GM23338 (cell line): Measurements from ENCODE around the gene PRSS27. TPM values are rescaled to one million over a fixed set of nuclear protein-coding genes. Genes with fewer than 3 reads are reported as not detected.

Source experiments
- ATAC-seq: fragments of 200-7000 bp; cut with Tn5 transposase; 3 replicates; pipeline ENCODE4 v1.9.1; 2020
- DNase-seq: peaks from one replicate; pipeline ENCODE4 v3.0.0-alpha.2; 2015; ENCODE audit warnings: low spot score
- H2AFZ ChIP-seq: fragments of 200-600 bp; sonication (generic); 2 replicates; pipeline ENCODE4 v1.8.0; 2016; ENCODE audit warnings: antibody characterized with exemption, mild to moderate bottlenecking, moderate library complexity
- H3F3A ChIP-seq: fragments of 200-600 bp; sonication (generic); replicated peaks from 2 replicates; pipeline ENCODE4 v1.8.0; 2017; ENCODE audit warnings: antibody characterized with exemption, mixed run types, low read depth
- H3K27ac ChIP-seq: fragments of 200-600 bp; sonication (generic); 2 replicates; pipeline ENCODE4 v1.6.1; 2016; ENCODE audit warnings: low read depth
- H3K27me3 ChIP-seq: fragments of 200-600 bp; sonication (generic); 2 replicates; pipeline ENCODE4 v1.8.0; 2016; ENCODE audit warnings: mild to moderate bottlenecking, mixed run types, moderate library complexity; ENCODE audit not compliant: insufficient read depth
- H3K36me3 ChIP-seq: fragments of 200-600 bp; sonication (generic); 2 replicates; pipeline ENCODE4 v1.8.0; 2016; ENCODE audit warnings: mild to moderate bottlenecking; ENCODE audit not compliant: insufficient read depth
- H3K4me1 ChIP-seq: fragments of 200-600 bp; sonication (generic); 2 replicates; pipeline ENCODE4 v1.8.0; 2016; ENCODE audit warnings: mild to moderate bottlenecking, moderate library complexity; ENCODE audit not compliant: insufficient read depth
- H3K4me2 ChIP-seq: fragments of 200-600 bp; sonication (generic); 2 replicates; pipeline ENCODE4 v1.7.1; 2017; ENCODE audit warnings: mixed run types
- H3K4me3 ChIP-seq: fragments of 200-600 bp; sonication (generic); 2 replicates; pipeline ENCODE4 v1.6.1; 2016; ENCODE audit warnings: mixed run types
- H3K79me2 ChIP-seq: fragments of 200-600 bp; sonication (generic); replicated peaks from 2 replicates; pipeline ENCODE4 v1.8.0; 2017; ENCODE audit warnings: mild to moderate bottlenecking; ENCODE audit not compliant: insufficient read depth
- H3K9me2 ChIP-seq: fragments of 200-600 bp; sonication (generic); 2 replicates; pipeline ENCODE4 v1.8.0; 2017; ENCODE audit not compliant: insufficient read depth
- H4K20me1 ChIP-seq: fragments of 200-600 bp; sonication (generic); replicated peaks from 2 replicates; pipeline ENCODE4 v1.8.0; 2017; ENCODE audit warnings: mild to moderate bottlenecking; ENCODE audit not compliant: insufficient read depth
- H3K27ac Mint-ChIP-seq: 2 replicates; pipeline ENCODE4 v1.8.0; 2020; ENCODE audit warnings: inconsistent platforms, mild to moderate bottlenecking, moderate library complexity, mixed read lengths
- H3K27me3 Mint-ChIP-seq: 3 replicates; pipeline ENCODE4 v1.8.0; 2022; ENCODE audit warnings: low read depth, mild to moderate bottlenecking, moderate library complexity, mixed read lengths, inconsistent platforms; ENCODE audit not compliant: insufficient read depth, poor library complexity
- H3K36me3 Mint-ChIP-seq: 3 replicates; pipeline ENCODE4 v1.8.0; 2021; ENCODE audit warnings: low read depth, mild to moderate bottlenecking, inconsistent platforms, moderate library complexity, mixed read lengths
- H3K4me1 Mint-ChIP-seq: 3 replicates; pipeline ENCODE4 v1.8.0; 2020; ENCODE audit warnings: mild to moderate bottlenecking, inconsistent platforms, mixed read lengths
- H3K4me3 Mint-ChIP-seq: 3 replicates; pipeline ENCODE4 v1.8.0; 2021; ENCODE audit warnings: moderate library complexity, mild to moderate bottlenecking, inconsistent platforms, mixed read lengths
- H3K9me3 Mint-ChIP-seq: 3 replicates; pipeline ENCODE4 v1.8.0; 2020; ENCODE audit warnings: moderate library complexity, mild to moderate bottlenecking, inconsistent platforms, mixed read lengths
- CREB1 ChIP-seq: fragments of 250-450 bp; sonication (Bioruptor Pico); IDR thresholded peaks from 2 replicates; pipeline ENCODE4 v1.5.0; 2020; ENCODE audit warnings: low read depth, mild to moderate bottlenecking, moderate library complexity
- JUNB ChIP-seq: IDR thresholded peaks from one replicate; pipeline ENCODE4 v1.6.1; 2016; ENCODE audit warnings: antibody characterized with exemption; ENCODE audit not compliant: unreplicated experiment
- POLR2AphosphoS5 ChIP-seq: IDR thresholded peaks from 2 replicates; pipeline ENCODE4 v1.6.1; 2016; ENCODE audit warnings: antibody characterized with exemption, low read depth
- STAT1 ChIP-seq: IDR thresholded peaks from one replicate; pipeline ENCODE4 v1.6.1; 2016; ENCODE audit warnings: antibody characterized with exemption; ENCODE audit not compliant: unreplicated experiment
- ZNF114 ChIP-seq: fragments of 250-450 bp; sonication (Bioruptor Pico); IDR thresholded peaks from 2 replicates; pipeline ENCODE4 v1.5.0; 2020; ENCODE audit warnings: mild to moderate bottlenecking, moderate library complexity
- ZNF331 ChIP-seq: fragments of 250-450 bp; sonication (Bioruptor Pico); IDR thresholded peaks from 2 replicates; pipeline ENCODE4 v1.5.0; 2020; ENCODE audit warnings: low read depth, mild to moderate bottlenecking, moderate library complexity
- polyA plus RNA-seq: library from polyadenylated mRNA; unstranded; fragments of >200 nt; fragmentation: Nextera tagmentation; extraction: Ambion mirVana; gene quantifications from 2 replicates; pipeline ENCODE4 v1.2.1, GENCODE V29; 2016
- total RNA-seq: library from RNA; depleted of rRNA; stranded (reverse); fragments of >200 nt; shearing (Covaris generic); gene quantifications from 2 replicates; pipeline ENCODE4 v1.2.3, GENCODE V29; 2014
- TF ChIP-seq, protein P1 (sequence below), 2 experiments: fragments of 200-600 bp in 1 of 2; sonication (generic) in 1 of 2; conservative IDR thresholded peaks; 2 replicates each; pipeline versions ENCODE4 v1.5.1 to v1.6.1; 2016 to 2017; ENCODE audit warnings: antibody characterized with exemption in 2 of 2, low read depth in 2 of 2, mild to moderate bottlenecking in 2 of 2, moderate library complexity in 1 of 2
- TF ChIP-seq, protein P2 (sequence below): IDR thresholded peaks from one replicate; pipeline ENCODE4 v1.6.1; 2018; ENCODE audit warnings: antibody characterized with exemption; ENCODE audit not compliant: unreplicated experiment

Gene PRSS27
- total and polyA plus RNA-seq, 2 experiments from 2014 or later = 0.73 to 1.6 TPM

DNA sequence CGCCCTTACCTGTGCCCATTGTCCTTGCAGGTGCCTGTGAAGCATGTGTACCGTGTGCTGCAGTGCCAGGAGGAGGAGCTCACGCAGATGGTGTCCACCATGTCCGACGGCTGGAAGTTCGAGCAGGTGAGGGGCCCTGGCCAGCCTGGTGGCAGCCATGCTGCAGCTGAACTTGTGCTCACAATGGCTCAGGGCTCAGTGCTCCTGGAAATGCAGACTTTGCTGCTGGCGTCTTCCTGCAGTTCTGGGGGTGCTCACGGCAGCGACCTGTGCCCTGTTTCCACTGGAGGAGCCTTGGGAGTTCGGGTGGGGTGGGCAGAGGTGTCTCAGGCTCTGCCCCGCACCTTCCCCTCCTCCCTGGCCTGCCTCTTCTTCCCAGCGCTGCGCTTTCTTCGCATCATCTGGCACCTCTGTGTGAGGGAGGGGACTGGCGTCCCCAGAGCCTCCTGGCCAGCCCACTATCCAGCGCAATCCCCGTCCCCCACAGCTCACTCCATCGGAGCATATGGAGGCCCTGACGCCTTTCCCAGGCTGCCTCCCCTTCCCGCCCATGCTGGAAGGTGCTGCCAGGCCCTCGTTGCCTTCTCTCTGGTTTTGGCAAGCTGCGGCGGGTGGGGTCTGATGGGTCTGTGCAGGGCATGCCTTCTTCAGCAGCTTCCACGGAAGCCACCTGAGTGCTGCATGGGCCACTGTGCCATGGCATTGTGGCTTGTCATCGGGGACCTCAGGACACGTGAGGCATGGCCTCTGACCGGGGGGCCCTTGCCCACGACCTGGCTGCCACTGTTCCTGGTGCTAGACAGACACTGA lies 20.0 kb downstream of the PRSS27 start:
- Mint-ChIP-seq H3K27ac (no peak overlapping the region), H3K36me3 (peaks cover 8% of the 10 kb centered on the region; the same call in 1 of the 3 replicates), H3K4me1 (no peaks in the 10 kb centered on the region; the same call in 2 of the 3 replicates), H3K9me3 (no peaks in the 10 kb centered on the region; the same call in 2 of the 3 replicates), H3K27me3 (peaks cover 6% of the 10 kb centered on the region), H3K4me3 (no peak overlapping the region)
- Histone ChIP-seq H3K4me2 (no peak overlapping the region), H3K27ac (no peak overlapping the region), H4K20me1 (no peaks in the 10 kb centered on the region), H2AFZ (no peak overlapping the region), H3K4me1 (no peaks in the 10 kb centered on the region), H3K27me3 (no peaks in the 10 kb centered on the region), H3K36me3 (no peaks in the 10 kb centered on the region), H3K79me2 (no peaks in the 10 kb centered on the region), H3F3A (no peaks in the 10 kb centered on the region), H3K9me2 (no peaks in the 10 kb centered on the region), H3K4me3 (no peak overlapping the region)
- DNase-seq (no peak), ATAC-seq (no peak)
- TF ChIP-seq ZNF114 (no peak), STAT1 (no peak), JUNB (no peak), POLR2AphosphoS5 (no peak)

DNA sequence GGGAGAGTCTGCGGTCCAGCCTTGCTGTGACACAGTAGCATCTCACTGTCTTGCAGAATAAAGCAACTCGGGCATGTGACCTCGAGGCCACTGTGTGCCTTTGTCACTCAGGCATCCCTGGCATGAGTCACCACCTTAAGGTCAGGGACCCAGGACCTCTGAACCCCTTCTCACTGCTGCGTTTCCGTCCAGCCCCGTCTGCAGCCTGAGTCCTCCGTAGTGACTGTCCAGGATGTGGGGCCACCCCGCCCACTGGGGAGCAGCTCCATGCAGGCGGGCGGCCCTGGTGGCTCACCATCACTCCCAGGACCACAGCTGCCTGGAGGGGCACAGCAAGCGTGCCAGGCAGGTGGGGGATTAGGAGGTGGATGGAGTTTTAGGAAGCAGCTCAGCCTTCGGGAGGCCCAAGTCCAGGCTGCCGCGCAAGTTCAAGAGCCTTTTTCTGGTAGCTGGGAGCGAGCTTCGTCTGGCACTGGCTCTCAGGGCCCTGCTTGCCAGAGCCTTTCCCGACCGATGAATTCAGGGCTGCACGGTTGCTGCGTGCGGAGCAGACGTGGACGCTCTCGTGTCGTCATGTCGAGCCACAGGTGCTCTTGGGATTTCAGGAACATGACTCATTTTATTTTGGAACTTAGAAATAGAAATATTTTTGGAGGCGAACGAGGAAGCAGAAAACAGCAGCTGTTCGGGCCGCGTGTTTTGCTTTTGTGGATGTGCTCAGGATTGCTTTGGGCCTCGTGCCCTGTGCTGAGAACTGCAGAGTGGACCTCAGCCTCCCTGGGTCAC lies 20.9 kb downstream of the PRSS27 start:
- Histone ChIP-seq H3K27ac (no peak overlapping the region), H3K4me1 (no peaks in the 10 kb centered on the region), H3K4me3 (no peak overlapping the region), H3K36me3 (no peaks in the 10 kb centered on the region), H4K20me1 (no peaks in the 10 kb centered on the region), H3K27me3 (no peaks in the 10 kb centered on the region), H3F3A (no peaks in the 10 kb centered on the region), H3K9me2 (no peaks in the 10 kb centered on the region), H3K79me2 (no peaks in the 10 kb centered on the region), H3K4me2 (no peak overlapping the region), H2AFZ (no peak overlapping the region)
- Mint-ChIP-seq H3K36me3 (peaks cover 8% of the 10 kb centered on the region; the same call in 1 of the 3 replicates), H3K4me3 (no peak overlapping the region), H3K4me1 (no peaks in the 10 kb centered on the region; the same call in 2 of the 3 replicates), H3K9me3 (no peaks in the 10 kb centered on the region; the same call in 2 of the 3 replicates), H3K27me3 (peaks cover 6% of the 10 kb centered on the region), H3K27ac (no peak overlapping the region)
- DNase-seq (no peak), ATAC-seq (no peak)
- TF ChIP-seq ZNF331 (CRISPR knock-in tag) = no peak
- TF ChIP-seq CREB1 (CRISPR knock-in tag) = no peak
- TF ChIP-seq, protein P1, sequence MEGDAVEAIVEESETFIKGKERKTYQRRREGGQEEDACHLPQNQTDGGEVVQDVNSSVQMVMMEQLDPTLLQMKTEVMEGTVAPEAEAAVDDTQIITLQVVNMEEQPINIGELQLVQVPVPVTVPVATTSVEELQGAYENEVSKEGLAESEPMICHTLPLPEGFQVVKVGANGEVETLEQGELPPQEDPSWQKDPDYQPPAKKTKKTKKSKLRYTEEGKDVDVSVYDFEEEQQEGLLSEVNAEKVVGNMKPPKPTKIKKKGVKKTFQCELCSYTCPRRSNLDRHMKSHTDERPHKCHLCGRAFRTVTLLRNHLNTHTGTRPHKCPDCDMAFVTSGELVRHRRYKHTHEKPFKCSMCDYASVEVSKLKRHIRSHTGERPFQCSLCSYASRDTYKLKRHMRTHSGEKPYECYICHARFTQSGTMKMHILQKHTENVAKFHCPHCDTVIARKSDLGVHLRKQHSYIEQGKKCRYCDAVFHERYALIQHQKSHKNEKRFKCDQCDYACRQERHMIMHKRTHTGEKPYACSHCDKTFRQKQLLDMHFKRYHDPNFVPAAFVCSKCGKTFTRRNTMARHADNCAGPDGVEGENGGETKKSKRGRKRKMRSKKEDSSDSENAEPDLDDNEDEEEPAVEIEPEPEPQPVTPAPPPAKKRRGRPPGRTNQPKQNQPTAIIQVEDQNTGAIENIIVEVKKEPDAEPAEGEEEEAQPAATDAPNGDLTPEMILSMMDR (conservative IDR thresholded peaks at IDR 0.05; ENCODE audit: low read depth in 2 of 2) = no peak
- TF ChIP-seq, protein P2, sequence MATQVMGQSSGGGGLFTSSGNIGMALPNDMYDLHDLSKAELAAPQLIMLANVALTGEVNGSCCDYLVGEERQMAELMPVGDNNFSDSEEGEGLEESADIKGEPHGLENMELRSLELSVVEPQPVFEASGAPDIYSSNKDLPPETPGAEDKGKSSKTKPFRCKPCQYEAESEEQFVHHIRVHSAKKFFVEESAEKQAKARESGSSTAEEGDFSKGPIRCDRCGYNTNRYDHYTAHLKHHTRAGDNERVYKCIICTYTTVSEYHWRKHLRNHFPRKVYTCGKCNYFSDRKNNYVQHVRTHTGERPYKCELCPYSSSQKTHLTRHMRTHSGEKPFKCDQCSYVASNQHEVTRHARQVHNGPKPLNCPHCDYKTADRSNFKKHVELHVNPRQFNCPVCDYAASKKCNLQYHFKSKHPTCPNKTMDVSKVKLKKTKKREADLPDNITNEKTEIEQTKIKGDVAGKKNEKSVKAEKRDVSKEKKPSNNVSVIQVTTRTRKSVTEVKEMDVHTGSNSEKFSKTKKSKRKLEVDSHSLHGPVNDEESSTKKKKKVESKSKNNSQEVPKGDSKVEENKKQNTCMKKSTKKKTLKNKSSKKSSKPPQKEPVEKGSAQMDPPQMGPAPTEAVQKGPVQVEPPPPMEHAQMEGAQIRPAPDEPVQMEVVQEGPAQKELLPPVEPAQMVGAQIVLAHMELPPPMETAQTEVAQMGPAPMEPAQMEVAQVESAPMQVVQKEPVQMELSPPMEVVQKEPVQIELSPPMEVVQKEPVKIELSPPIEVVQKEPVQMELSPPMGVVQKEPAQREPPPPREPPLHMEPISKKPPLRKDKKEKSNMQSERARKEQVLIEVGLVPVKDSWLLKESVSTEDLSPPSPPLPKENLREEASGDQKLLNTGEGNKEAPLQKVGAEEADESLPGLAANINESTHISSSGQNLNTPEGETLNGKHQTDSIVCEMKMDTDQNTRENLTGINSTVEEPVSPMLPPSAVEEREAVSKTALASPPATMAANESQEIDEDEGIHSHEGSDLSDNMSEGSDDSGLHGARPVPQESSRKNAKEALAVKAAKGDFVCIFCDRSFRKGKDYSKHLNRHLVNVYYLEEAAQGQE = no peak
- TF ChIP-seq STAT1 = no peak
- TF ChIP-seq POLR2AphosphoS5 = no peak
